HepG2 (cell line): Measurements from ENCODE around the gene SLC41A3. TPM values are rescaled to one million over a fixed set of nuclear protein-coding genes. Genes with fewer than 3 reads are reported as not detected.

Experiments used
- AGO1 ChIP-seq: fragments of 200-400 bp; formaldehyde crosslinking; IDR thresholded peaks from 2 replicates; pipeline ENCODE4 v1.6.1; 2017; ENCODE audit warnings: mild to moderate bottlenecking, low read depth, low read length, moderate library complexity; ENCODE audit not compliant: poor library complexity, severe bottlenecking
- BCLAF1 ChIP-seq: fragments of 450-650 bp; IDR thresholded peaks from 2 replicates; pipeline ENCODE4 v1.6.1; 2017; ENCODE audit warnings: mild to moderate bottlenecking
- CERS6 ChIP-seq: sonication (generic); formaldehyde crosslinking; IDR thresholded peaks from 2 replicates; pipeline ENCODE4 v1.5.0; 2020; ENCODE audit warnings: missing genetic modification reagents
- KDM5A ChIP-seq: fragments of 200-600 bp; sonication (generic); IDR thresholded peaks from 2 replicates; pipeline ENCODE4 v1.7.0; 2018; ENCODE audit warnings: antibody characterized with exemption, mild to moderate bottlenecking, low read length, borderline replicate concordance
- LBX2 ChIP-seq: sonication (generic); formaldehyde crosslinking; IDR thresholded peaks from 2 replicates; pipeline ENCODE4 v1.5.0; 2020; ENCODE audit warnings: missing genetic modification reagents, mild to moderate bottlenecking, borderline replicate concordance
- PLSCR1 ChIP-seq: sonication (generic); formaldehyde crosslinking; IDR thresholded peaks from 2 replicates; pipeline ENCODE4 v1.5.0; 2020; ENCODE audit warnings: missing genetic modification reagents, mild to moderate bottlenecking, borderline replicate concordance
- XRCC5 ChIP-seq: fragments of 200-400 bp; formaldehyde crosslinking; optimal IDR thresholded peaks from 2 replicates; pipeline ENCODE3; 2017; ENCODE audit warnings: mild to moderate bottlenecking, low read length
- ZHX1 ChIP-seq: sonication (generic); formaldehyde crosslinking; IDR thresholded peaks from 2 replicates; pipeline ENCODE4 v1.8.1; 2022; ENCODE audit warnings: low read depth, mild to moderate bottlenecking, missing genetic modification reagents
- ZKSCAN1 ChIP-seq: fragments of 150-350 bp; IDR thresholded peaks from 2 replicates; pipeline ENCODE4 v1.6.1; 2014; ENCODE audit warnings: low read length
- ZNF10 ChIP-seq: sonication (generic); formaldehyde crosslinking; IDR thresholded peaks from 2 replicates; pipeline ENCODE4 v1.4.0; 2020; ENCODE audit warnings: mild to moderate bottlenecking, low read depth, missing genetic modification reagents, borderline replicate concordance
- ZNF350 ChIP-seq: sonication (generic); formaldehyde crosslinking; IDR thresholded peaks from 2 replicates; pipeline ENCODE4 v1.4.0; 2020; ENCODE audit warnings: mild to moderate bottlenecking, low read depth, missing genetic modification reagents, borderline replicate concordance
- ZNF468 ChIP-seq: sonication (generic); formaldehyde crosslinking; IDR thresholded peaks from 2 replicates; pipeline ENCODE4 v1.8.0; 2022; ENCODE audit warnings: mild to moderate bottlenecking, moderate library complexity, missing genetic modification reagents
- ZNF609 ChIP-seq: sonication (generic); formaldehyde crosslinking; IDR thresholded peaks from 2 replicates; pipeline ENCODE4 v1.4.0; 2020; ENCODE audit warnings: mild to moderate bottlenecking, missing genetic modification reagents, borderline replicate concordance
- ZNF615 ChIP-seq: sonication (generic); formaldehyde crosslinking; IDR thresholded peaks from 2 replicates; pipeline ENCODE4 v1.5.0; 2020; ENCODE audit warnings: mild to moderate bottlenecking, missing genetic modification reagents, borderline replicate concordance
- ZNF709 ChIP-seq: sonication (generic); formaldehyde crosslinking; IDR thresholded peaks from 2 replicates; pipeline ENCODE4 v1.5.0; 2020; ENCODE audit warnings: mild to moderate bottlenecking, missing genetic modification reagents
- polyA plus RNA-seq, 8 experiments: library from polyadenylated mRNA; depleted of rRNA in 3 of 8; stranded (reverse) in 7 of 8; unstranded in 1 of 8; fragments of >200 nt; fragmentation: Illumina TruSeq in 4 of 8; extraction: Trizol in 4 of 8; gene quantifications; 2 replicates each; pipeline versions ENCODE4 v1.2.1 to v1.2.3, GENCODE V29; 2011 to 2016; ENCODE audit warnings: low read depth in 4 of 8, missing spikeins in 1 of 8, mixed read lengths in 1 of 8; ENCODE audit not compliant: insufficient read depth in 1 of 8
- total RNA-seq, 5 experiments: library from RNA; depleted of rRNA; stranded (reverse); fragments of >200 nt; fragmentation: Illumina TruSeq; extraction: Trizol; gene quantifications; 2 replicates each; pipeline ENCODE4 v1.2.3, GENCODE V29; 2016; ENCODE audit warnings: low read depth in 1 of 5

SLC41A3 gene
- total and polyA plus RNA-seq, 2 of the 13 experiments (the other 11 are each of a cell fraction or from before 2014, with no cell fraction given) = 26.0 to 71.1 TPM

- TF ChIP-seq ZNF609 (CRISPR knock-in tag) (no peak), ZNF10 (CRISPR knock-in tag) (no peak), AGO1 (no peak), LBX2 (no peak), BCLAF1 (no peak), ZNF615 (CRISPR knock-in tag) (no peak), CERS6 (no peak), ZKSCAN1 (no peak), PLSCR1 (CRISPR knock-in tag) (no peak), KDM5A (no peak), ZNF709 (CRISPR knock-in tag) (no peak), ZHX1 (CRISPR knock-in tag) (no peak), ZNF350 (peak; percentile 19; the same call in 1 of the 2 replicates), ZNF468 (CRISPR knock-in tag) (no peak), XRCC5 (peak; percentile 44)
These were observed 93.5 kb downstream of the SLC41A3 start (continued) for GRCh38 chr3:125990253-125990970.
